Tibial artery (tissue), 4 donors: ENCODE results near the gene PSTPIP1.

Experiments used
- DNase-seq, 2 donors: peaks; one replicate each; pipeline ENCODE4 v3.0.0-alpha.2; 2019
- H3K27ac ChIP-seq, 2 donors: fragments of 200-600 bp; sonication (generic) in 1 of 2; 1 replicate in 1 of 2; 2 replicates in 1 of 2; pipeline ENCODE4 v1.5.1; 2018 to 2019; ENCODE audit warnings: mild to moderate bottlenecking in 1 of 2
- H3K27me3 ChIP-seq, 2 donors: fragments of 200-600 bp; sonication (generic) in 1 of 2; one replicate each; pipeline versions ENCODE4 v1.5.1 to v1.6.0; 2016 to 2019
- H3K36me3 ChIP-seq, 3 donors: fragments of 200-600 bp; sonication (generic) in 2 of 3; one replicate each; pipeline ENCODE4 v1.5.1; 2016 to 2019; ENCODE audit warnings: mild to moderate bottlenecking in 2 of 3
- H3K4me1 ChIP-seq, 4 donors: fragments of 200-600 bp; sonication (generic) in 2 of 4; 1 replicate in 3 of 4; 2 replicates in 1 of 4; pipeline ENCODE4 v1.5.1; 2016 to 2019
- H3K4me3 ChIP-seq, 2 donors: fragments of 200-600 bp; sonication (generic) in 1 of 2; 1 replicate in 1 of 2; 2 replicates in 1 of 2; pipeline ENCODE4 v1.5.1; 2018 to 2019; ENCODE audit warnings: mild to moderate bottlenecking in 2 of 2
- H3K9me3 ChIP-seq, 3 donors: fragments of 200-600 bp; sonication (generic) in 1 of 3; one replicate each; pipeline ENCODE4 v1.5.1; 2016 to 2019
- CTCF ChIP-seq, 2 experiments: fragments of 200-600 bp in 1 of 2; fragments of 450-650 bp in 1 of 2; IDR thresholded peaks; one replicate each; pipeline ENCODE4 v1.5.1; 2017 to 2019; ENCODE audit warnings: antibody characterized with exemption in 2 of 2, mild to moderate bottlenecking in 1 of 2, moderate library complexity in 1 of 2
- intact Hi-C: fragments of 100-400 bp; cut with DNase I; formaldehyde crosslinking; loops from one replicate; pipeline ENCODE4 v1.15.0; 2023; ENCODE audit warnings: low total_unique reads

The PSTPIP1 gene

DNA sequence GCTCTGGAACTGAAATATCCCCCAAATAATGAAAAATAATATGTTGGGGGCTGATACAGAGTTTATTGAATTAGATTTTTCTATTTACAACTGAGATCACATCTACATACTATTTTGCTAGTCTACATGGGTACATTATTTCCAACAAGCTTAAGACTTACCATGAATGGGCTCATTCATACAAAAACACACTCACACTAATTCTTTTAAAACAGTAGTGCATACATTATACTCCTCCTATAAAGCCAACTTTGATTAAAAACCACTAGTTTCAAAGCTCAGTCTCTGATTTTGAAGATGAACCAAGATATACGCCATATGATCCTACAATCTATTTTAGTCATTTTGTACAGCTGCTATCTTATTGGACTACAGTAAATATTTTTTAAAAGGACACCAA is 51.1 kb downstream of the PSTPIP1 start:
- TF ChIP-seq CTCF (IDR thresholded peaks at IDR 0.05), result no peak
- H3K9me3 ChIP-seq, result no peaks in the 10 kb centered on the region
- H3K4me1 ChIP-seq, result peaks cover 0 to 15% (median 2%) of the 10 kb centered on the region in 4 donors
- H3K4me3 ChIP-seq, result no peak overlapping the region
- intact Hi-C loops, result no loop called here
- H3K27ac ChIP-seq, result no peak overlapping the region
- H3K27me3 ChIP-seq, result no peaks in the 10 kb centered on the region
- DNase-seq, result no peak
- peaks cover 16 to 51% (median 40%) of the 10 kb centered on the region in 3 donors for H3K36me3 ChIP-seq

- intact Hi-C loops, result no loop called here
- no peak overlapping the region for H3K4me3 ChIP-seq
- no peaks in the 10 kb centered on the region for H3K9me3 ChIP-seq
- H3K27me3 ChIP-seq, result no peaks in the 10 kb centered on the region
- DNase-seq, result no peak
- TF ChIP-seq CTCF (IDR thresholded peaks at IDR 0.05), result no peak
- H3K27ac ChIP-seq, result no peak overlapping the region
- peaks cover 20 to 58% (median 49%) of the 10 kb centered on the region in 3 donors for H3K36me3 ChIP-seq
- peaks cover 0 to 15% (median 2%) of the 10 kb centered on the region in 4 donors for H3K4me1 ChIP-seq
These were observed 51.9 kb downstream of the PSTPIP1 start for GRCh38 chr15:77046704-77047412.

DNA sequence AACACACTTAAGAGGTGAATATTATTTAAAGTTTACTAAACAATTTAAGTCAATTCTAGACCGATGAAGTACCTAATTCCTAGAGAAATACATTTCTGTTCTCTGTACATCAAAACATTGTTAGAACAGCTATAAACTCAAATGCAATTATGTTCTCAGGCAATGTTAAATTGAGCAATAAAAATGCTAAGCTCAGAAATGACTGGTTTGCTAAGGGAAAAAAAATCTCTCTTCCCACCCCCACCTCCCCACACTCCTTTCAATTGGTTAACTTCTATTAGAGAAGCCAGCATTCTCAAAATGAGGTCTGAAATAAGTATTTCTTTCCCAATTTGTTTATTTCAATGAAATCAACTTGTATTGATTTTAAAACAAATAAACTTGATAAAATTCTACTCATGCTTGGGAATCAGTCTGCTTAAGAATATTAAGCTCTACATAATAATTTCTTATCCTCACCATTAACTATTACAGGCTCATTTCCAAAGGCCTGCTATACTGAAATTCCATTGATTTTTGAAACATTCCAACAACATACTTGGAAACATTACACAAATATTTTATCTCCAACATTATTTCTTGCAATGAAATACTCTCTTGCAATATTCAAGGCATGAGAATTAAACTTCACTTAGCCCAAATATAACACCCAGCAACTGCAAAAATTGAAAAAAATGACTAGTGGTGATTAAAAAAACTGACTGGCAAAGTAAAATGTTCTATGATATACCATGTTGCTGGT is 53.4 kb downstream of the PSTPIP1 start:
- Histone ChIP-seq H3K27ac (no peak overlapping the region), H3K4me3 (no peak overlapping the region), H3K27me3 (no peaks in the 10 kb centered on the region), H3K9me3 (no peaks in the 10 kb centered on the region), H3K4me1 (peaks cover 0 to 15% (median 2%) of the 10 kb centered on the region in 4 donors), H3K36me3 (peaks cover 27 to 57% (median 47%) of the 10 kb centered on the region in 3 donors)
- intact Hi-C loops, result no loop called here
- no peak for TF ChIP-seq CTCF (IDR thresholded peaks at IDR 0.05)
- no peak for DNase-seq

- no peaks in the 10 kb centered on the region for H3K27me3 ChIP-seq
- intact Hi-C loops, result no loop called here
- peaks cover 22 to 25% (median 22%) of the 10 kb centered on the region in 3 donors for H3K36me3 ChIP-seq
- TF ChIP-seq CTCF (IDR thresholded peaks at IDR 0.05), result no peak
- H3K27ac ChIP-seq, result no peak overlapping the region
- H3K4me1 ChIP-seq, result peaks cover 0 to 6% (median 0%) of the 10 kb centered on the region in 4 donors
- no peak for DNase-seq
- H3K9me3 ChIP-seq, result no peaks in the 10 kb centered on the region
- H3K4me3 ChIP-seq, result no peak overlapping the region
These were observed 57.6 kb downstream of the PSTPIP1 start for GRCh38 chr15:77052556-77052955.

GRCh38 chr15:77053709-77054108 is 58.8 kb downstream of the PSTPIP1 start:
- H3K36me3 ChIP-seq, result peaks cover 21 to 25% (median 22%) of the 10 kb centered on the region in 3 donors
- H3K4me3 ChIP-seq, result no peak overlapping the region
- no peak for DNase-seq
- no peaks in the 10 kb centered on the region for H3K9me3 ChIP-seq
- H3K4me1 ChIP-seq, result peaks cover 0 to 2% (median 0%) of the 10 kb centered on the region in 4 donors
- H3K27me3 ChIP-seq, result no peaks in the 10 kb centered on the region
- H3K27ac ChIP-seq, result no peak overlapping the region
- TF ChIP-seq CTCF (IDR thresholded peaks at IDR 0.05), result no peak
- intact Hi-C loops, result no loop called here
